ENCODE data around the gene CLIC5.

Gene CLIC5

DNA sequence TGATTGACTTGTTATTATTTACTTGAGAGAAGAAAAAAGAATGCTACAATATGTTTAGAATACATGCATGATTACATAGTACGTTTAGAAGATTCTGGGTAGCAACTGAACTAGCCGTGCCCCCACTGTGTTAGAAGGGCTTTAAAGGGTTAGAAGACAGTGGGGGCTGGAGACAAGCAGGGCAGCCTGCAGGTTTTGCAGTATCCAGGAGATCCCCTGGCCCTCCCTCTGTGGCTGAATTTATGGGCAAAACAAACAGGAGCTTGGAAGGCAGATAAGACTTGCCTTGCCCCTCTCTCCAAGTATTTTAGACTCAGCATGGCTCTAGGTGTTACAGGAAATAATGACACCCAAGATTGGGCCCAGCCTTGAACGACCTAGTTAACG lies 179.2 kb downstream of the CLIC5 start:
- TF ChIP-seq CTCF (conservative IDR thresholded peaks at IDR 0.05; ENCODE audit: control insufficient read depth, insufficient read depth, low read depth, low read length), result no peak
- no peak overlapping the region for H3K4me3 ChIP-seq (ENCODE audit: control insufficient read depth, low read depth, low read length)
- DNase-seq (ENCODE audit: low read depth), result no peak

DNA sequence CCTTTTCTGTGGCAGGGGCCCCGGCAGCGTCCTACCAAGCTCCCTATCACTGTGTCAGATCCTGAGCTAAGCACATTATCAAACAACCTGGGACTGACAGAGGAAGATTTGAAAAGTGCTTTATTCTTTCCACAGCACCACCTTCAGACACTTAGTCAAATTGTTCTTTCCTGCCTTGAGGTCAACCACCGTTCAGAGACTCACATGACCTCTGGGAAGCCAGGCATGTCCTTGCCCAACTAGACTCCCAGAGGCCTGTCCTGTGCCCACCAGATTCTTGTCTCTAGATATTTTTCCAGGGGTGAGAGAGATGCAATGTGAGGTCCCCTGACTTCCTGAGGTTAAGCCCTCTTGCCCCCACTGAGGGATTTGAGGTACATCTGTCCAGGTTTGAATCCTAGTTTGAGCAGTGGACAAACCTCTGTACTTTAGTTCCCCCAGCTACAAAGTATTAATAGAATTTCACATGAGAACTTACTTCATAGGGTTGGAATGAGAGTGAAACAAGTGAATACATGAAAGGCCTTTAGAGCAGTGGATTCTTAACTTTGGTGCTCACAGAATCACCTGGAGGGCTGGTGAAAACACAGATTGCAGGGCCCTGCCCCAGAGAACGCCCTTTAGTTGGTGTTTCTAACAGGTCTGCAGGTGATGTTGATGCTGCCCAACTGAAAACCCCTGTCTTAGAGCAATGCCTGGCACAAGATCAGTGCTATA lies 179.8 kb downstream of the CLIC5 start:
- no peak for DNase-seq (ENCODE audit: low read depth)
- no peak for TF ChIP-seq CTCF (conservative IDR thresholded peaks at IDR 0.05; ENCODE audit: control insufficient read depth, insufficient read depth, low read depth, low read length)
- no peak overlapping the region for H3K4me3 ChIP-seq (ENCODE audit: control insufficient read depth, low read depth, low read length)

GRCh38 chr6:45832063-45832462 lies 183.6 kb downstream of the CLIC5 start:
- H3K4me3 ChIP-seq (ENCODE audit: control insufficient read depth, low read depth, low read length), result no peak overlapping the region
- no peak for DNase-seq (ENCODE audit: low read depth)
- no peak for TF ChIP-seq CTCF (conservative IDR thresholded peaks at IDR 0.05; ENCODE audit: control insufficient read depth, insufficient read depth, low read depth, low read length)
